Upper lobe of left lung (tissue), 4 donors: ENCODE results near the gene SPOPL.

ENCODE experiments used
- POLR2A ChIP-seq, 4 donors: fragments of 450-650 bp; IDR thresholded peaks; one replicate each; pipeline ENCODE4 v1.5.1; 2016 to 2017; ENCODE audit warnings: antibody characterized with exemption in 4 of 4, mild to moderate bottlenecking in 2 of 4
- TF ChIP-seq, protein P1 (sequence below), 6 experiments: fragments of 450-650 bp in 4 of 6; fragments of 200-600 bp in 2 of 6; sonication (generic) in 2 of 6; IDR thresholded peaks; one replicate each; pipeline ENCODE4 v1.5.1; 2016 to 2019; ENCODE audit warnings: antibody characterized with exemption in 6 of 6

DNA sequence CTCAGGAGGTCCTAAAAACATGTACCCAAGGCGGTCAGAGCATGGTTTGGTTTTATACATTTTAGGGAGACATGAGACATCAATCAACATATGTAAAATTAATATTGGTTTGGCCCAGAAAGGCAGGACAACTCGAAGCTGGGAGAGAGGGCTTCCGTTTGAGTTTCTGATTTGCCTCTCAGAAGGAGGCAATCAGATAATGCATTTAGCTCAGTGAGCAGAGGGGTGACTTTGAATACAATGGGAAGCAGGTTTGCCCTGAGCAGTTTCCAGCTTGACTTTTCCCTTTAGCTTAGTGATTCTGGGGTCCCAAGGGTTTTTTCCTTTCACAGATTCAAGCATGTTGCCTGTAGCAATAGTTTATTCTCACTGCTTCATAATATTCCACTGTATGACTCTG is 12.6 kb downstream of the SPOPL start:
- no peak for TF ChIP-seq POLR2A (IDR thresholded peaks at IDR 0.05)
- TF ChIP-seq, protein P1, sequence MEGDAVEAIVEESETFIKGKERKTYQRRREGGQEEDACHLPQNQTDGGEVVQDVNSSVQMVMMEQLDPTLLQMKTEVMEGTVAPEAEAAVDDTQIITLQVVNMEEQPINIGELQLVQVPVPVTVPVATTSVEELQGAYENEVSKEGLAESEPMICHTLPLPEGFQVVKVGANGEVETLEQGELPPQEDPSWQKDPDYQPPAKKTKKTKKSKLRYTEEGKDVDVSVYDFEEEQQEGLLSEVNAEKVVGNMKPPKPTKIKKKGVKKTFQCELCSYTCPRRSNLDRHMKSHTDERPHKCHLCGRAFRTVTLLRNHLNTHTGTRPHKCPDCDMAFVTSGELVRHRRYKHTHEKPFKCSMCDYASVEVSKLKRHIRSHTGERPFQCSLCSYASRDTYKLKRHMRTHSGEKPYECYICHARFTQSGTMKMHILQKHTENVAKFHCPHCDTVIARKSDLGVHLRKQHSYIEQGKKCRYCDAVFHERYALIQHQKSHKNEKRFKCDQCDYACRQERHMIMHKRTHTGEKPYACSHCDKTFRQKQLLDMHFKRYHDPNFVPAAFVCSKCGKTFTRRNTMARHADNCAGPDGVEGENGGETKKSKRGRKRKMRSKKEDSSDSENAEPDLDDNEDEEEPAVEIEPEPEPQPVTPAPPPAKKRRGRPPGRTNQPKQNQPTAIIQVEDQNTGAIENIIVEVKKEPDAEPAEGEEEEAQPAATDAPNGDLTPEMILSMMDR (IDR thresholded peaks at IDR 0.05): no peak
